ACHN (cell line): ENCODE measurements around the gene CAMSAP1.

ENCODE experiments used
- DNase-seq: peaks from one replicate; pipeline ENCODE4 v3.0.0-alpha.2; 2015
- in situ Hi-C: cut with HindIII; loops from 2 replicates; pipeline ENCODE4 v1.10.0; 2017; ENCODE audit warnings: low sequenced_read_pairs, low pct_ligation_motif_present, low pct_unique_long_range_greater_than_20kb

CAMSAP1 gene

GRCh38 chr9:135774794-135775525 is 132.4 kb downstream of the CAMSAP1 start:
- no peak for DNase-seq
- in situ Hi-C loops: no loop called here

- in situ Hi-C loops: no loop called here
- DNase-seq: no peak
Observed at GRCh38 chr9:135774239-135774747, 133.1 kb downstream of the CAMSAP1 start.

- in situ Hi-C loops: no loop called here
- no peak for DNase-seq
Observed at GRCh38 chr9:135773530-135774238, 133.7 kb downstream of the CAMSAP1 start.

- in situ Hi-C loops: no loop called here
Observed at GRCh38 chr9:135772702-135773493, 134.4 kb downstream of the CAMSAP1 start.

GRCh38 chr9:135772056-135772646 is 135.2 kb downstream of the CAMSAP1 start:
- in situ Hi-C loops: no loop called here

More at GRCh38 chr9:135772702-135773493, 134.4 kb downstream of the CAMSAP1 start:
- no peak for DNase-seq

GRCh38 chr9:135771401-135772051 is 135.8 kb downstream of the CAMSAP1 start:
- no peak for DNase-seq
- in situ Hi-C loops: no loop called here

More at GRCh38 chr9:135772056-135772646, 135.2 kb downstream of the CAMSAP1 start:
- no peak for DNase-seq

GRCh38 chr9:135770771-135771170 is 136.6 kb downstream of the CAMSAP1 start:
- in situ Hi-C loops: no loop called here

GRCh38 chr9:135770203-135770535 is 137.2 kb downstream of the CAMSAP1 start:
- no peak for DNase-seq
- in situ Hi-C loops: no loop called here

More at GRCh38 chr9:135770771-135771170, 136.6 kb downstream of the CAMSAP1 start:
- DNase-seq: no peak

GRCh38 chr9:135769489-135770202 is 137.7 kb downstream of the CAMSAP1 start:
- no peak for DNase-seq

GRCh38 chr9:135768516-135769218 is 138.7 kb downstream of the CAMSAP1 start:
- no peak for DNase-seq
- in situ Hi-C loops: no loop called here

More at GRCh38 chr9:135769489-135770202, 137.7 kb downstream of the CAMSAP1 start:
- in situ Hi-C loops: no loop called here

GRCh38 chr9:135766707-135767106 is 140.6 kb downstream of the CAMSAP1 start:
- in situ Hi-C loops: no loop called here

GRCh38 chr9:135766251-135766650 is 141.1 kb downstream of the CAMSAP1 start:
- no peak for DNase-seq
- in situ Hi-C loops: no loop called here

More at GRCh38 chr9:135766707-135767106, 140.6 kb downstream of the CAMSAP1 start:
- no peak for DNase-seq

GRCh38 chr9:135765416-135765815 is 141.9 kb downstream of the CAMSAP1 start:
- in situ Hi-C loops: no loop called here
- no peak for DNase-seq

- DNase-seq: no peak
- in situ Hi-C loops: no loop called here
Observed at GRCh38 chr9:135764731-135765130, 142.6 kb downstream of the CAMSAP1 start.

- in situ Hi-C loops: no loop called here
- no peak for DNase-seq
Observed at GRCh38 chr9:135763716-135764446, 143.5 kb downstream of the CAMSAP1 start.

- DNase-seq: no peak
- in situ Hi-C loops: no loop called here
Observed at GRCh38 chr9:135762921-135763320, 144.4 kb downstream of the CAMSAP1 start.
